ENCODE data around the gene BEND3. TPM values are rescaled to one million over a fixed set of nuclear protein-coding genes. Genes with fewer than 3 reads are reported as not detected.

BEND3 gene
- total RNA-seq, 4 donors from 2014 or later = 2.1 to 2.4 (median 2.1) TPM

DNA sequence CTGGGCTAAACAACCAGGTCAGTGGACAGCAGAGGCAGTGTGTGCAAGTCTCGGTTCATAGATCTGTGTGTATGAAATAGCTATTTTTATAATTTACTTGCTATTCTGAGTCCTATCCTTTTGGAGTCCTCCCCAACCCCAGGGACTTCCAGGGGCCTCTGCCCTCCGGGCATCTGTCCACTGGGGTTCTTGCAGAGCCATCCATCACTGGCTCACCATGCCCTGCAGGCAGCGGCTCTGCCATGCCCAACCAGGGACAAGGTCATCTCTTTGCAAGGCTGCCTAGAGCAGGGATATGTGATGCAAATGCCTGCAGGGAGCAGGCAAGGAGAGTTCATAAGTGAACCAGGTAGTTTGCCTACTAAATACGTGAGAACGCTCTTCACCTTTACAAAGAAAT is 10.5 kb upstream of the BEND3 start:
- no peaks in the 10 kb centered on the region for H3K9me3 ChIP-seq
- WGBS = 88% methylated on average over 5 of the region's 5 CpGs
- H3K4me3 ChIP-seq = no peak overlapping the region
- no peak overlapping the region for H3K27ac ChIP-seq
- no peaks in the 10 kb centered on the region for H3K4me1 ChIP-seq
- H3K27me3 ChIP-seq = no peaks in the 10 kb centered on the region
- H3K36me3 ChIP-seq = no peaks in the 10 kb centered on the region
- no peak for TF ChIP-seq EP300 (IDR thresholded peaks at IDR 0.05)
- TF ChIP-seq POLR2AphosphoS5 (IDR thresholded peaks at IDR 0.05) = no peak
- TF ChIP-seq, protein P1, sequence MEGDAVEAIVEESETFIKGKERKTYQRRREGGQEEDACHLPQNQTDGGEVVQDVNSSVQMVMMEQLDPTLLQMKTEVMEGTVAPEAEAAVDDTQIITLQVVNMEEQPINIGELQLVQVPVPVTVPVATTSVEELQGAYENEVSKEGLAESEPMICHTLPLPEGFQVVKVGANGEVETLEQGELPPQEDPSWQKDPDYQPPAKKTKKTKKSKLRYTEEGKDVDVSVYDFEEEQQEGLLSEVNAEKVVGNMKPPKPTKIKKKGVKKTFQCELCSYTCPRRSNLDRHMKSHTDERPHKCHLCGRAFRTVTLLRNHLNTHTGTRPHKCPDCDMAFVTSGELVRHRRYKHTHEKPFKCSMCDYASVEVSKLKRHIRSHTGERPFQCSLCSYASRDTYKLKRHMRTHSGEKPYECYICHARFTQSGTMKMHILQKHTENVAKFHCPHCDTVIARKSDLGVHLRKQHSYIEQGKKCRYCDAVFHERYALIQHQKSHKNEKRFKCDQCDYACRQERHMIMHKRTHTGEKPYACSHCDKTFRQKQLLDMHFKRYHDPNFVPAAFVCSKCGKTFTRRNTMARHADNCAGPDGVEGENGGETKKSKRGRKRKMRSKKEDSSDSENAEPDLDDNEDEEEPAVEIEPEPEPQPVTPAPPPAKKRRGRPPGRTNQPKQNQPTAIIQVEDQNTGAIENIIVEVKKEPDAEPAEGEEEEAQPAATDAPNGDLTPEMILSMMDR (IDR thresholded peaks at IDR 0.05) = no peak
- no peak for TF ChIP-seq POLR2A (IDR thresholded peaks at IDR 0.05)
- no peak for DNase-seq (ENCODE audit: low spot score in 2 of 2)

DNA sequence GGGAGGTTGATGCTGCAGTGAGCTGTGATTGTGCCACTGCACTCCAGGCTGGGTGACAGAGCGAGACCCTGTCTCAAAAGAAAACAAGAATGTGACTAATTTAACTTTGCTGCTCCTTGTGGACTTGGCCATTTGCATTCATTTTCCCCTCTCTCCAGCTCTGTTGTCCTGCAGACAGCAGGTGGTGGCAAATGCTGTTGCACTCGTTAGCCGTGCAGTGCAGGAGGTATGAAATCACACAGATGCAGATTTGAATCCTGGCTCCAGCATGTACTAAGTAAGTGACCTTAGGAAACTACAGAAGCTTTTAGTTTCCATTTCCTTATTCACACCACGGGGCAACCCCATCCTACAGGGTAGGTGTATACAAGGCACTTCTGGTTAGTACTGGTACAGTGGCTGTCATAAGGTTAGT is 9.6 kb upstream of the BEND3 start:
- Histone ChIP-seq H3K27me3 (no peaks in the 10 kb centered on the region), H3K9me3 (no peaks in the 10 kb centered on the region), H3K36me3 (no peaks in the 10 kb centered on the region), H3K4me1 (no peaks in the 10 kb centered on the region), H3K27ac (no peak overlapping the region), H3K4me3 (no peak overlapping the region)
- WGBS = 62% methylated on average over 4 of the region's 4 CpGs
- TF ChIP-seq, protein P1 (IDR thresholded peaks at IDR 0.05) = no peak
- TF ChIP-seq POLR2A (IDR thresholded peaks at IDR 0.05) (no peak), EP300 (IDR thresholded peaks at IDR 0.05) (no peak), POLR2AphosphoS5 (IDR thresholded peaks at IDR 0.05) (no peak)
- DNase-seq (ENCODE audit: low spot score in 2 of 2) = no peak

DNA sequence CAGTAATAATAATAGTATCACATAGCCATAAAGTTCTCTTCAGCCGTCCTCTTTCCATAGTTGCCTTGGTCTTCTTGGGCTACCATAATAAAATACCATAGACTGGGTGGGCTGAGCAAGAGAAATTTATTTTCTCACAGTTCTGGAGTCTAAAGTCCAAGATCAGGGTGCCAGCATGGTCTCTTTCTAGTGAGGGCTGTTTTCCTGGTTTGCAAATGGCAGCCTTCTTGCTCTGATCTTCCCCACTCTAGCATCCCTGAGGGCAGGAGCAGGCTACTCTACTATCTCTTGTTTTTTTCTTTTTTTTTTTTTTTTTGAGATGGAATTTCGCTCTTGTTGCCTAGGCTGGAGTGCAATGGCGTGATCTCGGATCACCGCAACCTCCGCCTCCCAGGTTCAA is 8.2 kb upstream of the BEND3 start:
- no peak overlapping the region for H3K4me3 ChIP-seq
- H3K36me3 ChIP-seq = no peaks in the 10 kb centered on the region
- no peaks in the 10 kb centered on the region for H3K4me1 ChIP-seq
- no peak for DNase-seq (ENCODE audit: low spot score in 2 of 2)
- 95% methylated on average over 6 of the region's 6 CpGs for WGBS
- H3K27me3 ChIP-seq = no peaks in the 10 kb centered on the region
- no peaks in the 10 kb centered on the region for H3K9me3 ChIP-seq
- no peak overlapping the region for H3K27ac ChIP-seq
- TF ChIP-seq, protein P1 (IDR thresholded peaks at IDR 0.05) = no peak
- TF ChIP-seq POLR2AphosphoS5 (IDR thresholded peaks at IDR 0.05) (no peak), EP300 (IDR thresholded peaks at IDR 0.05) (no peak), POLR2A (IDR thresholded peaks at IDR 0.05) (no peak)

DNA sequence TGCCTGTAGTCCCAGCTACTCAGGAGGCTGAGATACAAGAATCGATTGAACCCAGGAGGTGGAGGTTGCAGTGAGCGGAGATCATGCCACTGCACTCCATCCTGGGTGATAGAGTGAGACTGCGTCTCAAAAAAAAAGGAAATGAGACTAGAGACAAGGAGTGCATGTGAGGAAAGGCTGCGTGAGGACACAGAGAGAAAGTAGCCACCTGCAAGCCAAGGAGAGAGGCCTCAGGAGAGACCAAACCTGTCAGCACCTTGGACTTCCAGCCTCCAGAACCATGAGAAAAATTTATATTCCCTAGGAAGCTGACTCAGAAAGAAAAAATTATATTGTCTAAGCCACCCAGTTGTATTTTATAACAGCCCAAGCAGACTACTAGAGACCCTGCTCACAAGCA is 7.4 kb upstream of the BEND3 start:
- Histone ChIP-seq H3K27me3 (no peaks in the 10 kb centered on the region), H3K27ac (no peak overlapping the region), H3K36me3 (no peaks in the 10 kb centered on the region), H3K4me1 (no peaks in the 10 kb centered on the region), H3K4me3 (no peak overlapping the region), H3K9me3 (no peaks in the 10 kb centered on the region)
- 83% methylated on average over 4 of the region's 4 CpGs for whole genome bisulfite sequencing
- no peak for DNase-seq (ENCODE audit: low spot score in 2 of 2)
- TF ChIP-seq POLR2A (IDR thresholded peaks at IDR 0.05) (no peak), POLR2AphosphoS5 (IDR thresholded peaks at IDR 0.05) (no peak), EP300 (IDR thresholded peaks at IDR 0.05) (no peak)
- TF ChIP-seq, protein P1 (IDR thresholded peaks at IDR 0.05) = no peak

DNA sequence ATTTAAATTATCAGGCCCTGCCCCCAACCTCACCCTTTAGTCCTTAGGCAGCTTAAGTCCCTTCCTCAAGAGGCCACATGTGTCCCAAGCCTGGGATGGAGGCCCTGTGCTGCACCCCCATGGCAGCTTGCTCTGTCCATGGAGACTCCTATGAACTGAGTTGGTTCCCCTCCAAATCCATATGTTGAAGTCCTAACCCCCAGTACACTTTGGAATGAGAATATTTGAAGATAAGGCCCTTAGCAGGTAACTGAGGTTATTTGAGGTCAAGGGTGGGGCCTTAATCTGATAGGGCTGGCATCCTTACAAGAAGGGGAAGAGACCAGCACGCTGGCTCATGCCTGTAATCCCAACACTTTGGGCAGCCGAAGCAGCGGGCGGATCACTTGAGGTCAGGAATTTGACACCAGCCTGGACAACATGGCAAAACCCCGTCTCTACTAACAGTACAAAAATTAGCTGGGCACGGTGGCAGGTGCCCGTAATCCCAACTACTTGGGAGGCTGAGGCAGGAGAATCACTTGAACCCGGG is 6.7 kb upstream of the BEND3 start:
- no peak overlapping the region for H3K27ac ChIP-seq
- H3K4me1 ChIP-seq = no peaks in the 10 kb centered on the region
- H3K36me3 ChIP-seq = no peaks in the 10 kb centered on the region
- no peaks in the 10 kb centered on the region for H3K9me3 ChIP-seq
- no peak overlapping the region for H3K4me3 ChIP-seq
- no peak for DNase-seq (ENCODE audit: low spot score in 2 of 2)
- TF ChIP-seq, protein P1 (IDR thresholded peaks at IDR 0.05) = no peak
- TF ChIP-seq EP300 (IDR thresholded peaks at IDR 0.05) (no peak), POLR2AphosphoS5 (IDR thresholded peaks at IDR 0.05) (no peak), POLR2A (IDR thresholded peaks at IDR 0.05) (no peak)
- WGBS = 76% methylated on average over 8 of the region's 8 CpGs
- peaks cover 1% of the 10 kb centered on the region for H3K27me3 ChIP-seq

All from suprapubic skin (tissue), 4 donors.